Brain microvascular endothelial cell (primary cell): Measurements from ENCODE around the gene ADCY4.

ENCODE experiments used
- DNase-seq: peaks from one replicate; pipeline ENCODE4 v3.0.0-alpha.2; 2020
- H3K27ac ChIP-seq: fragments of 250-450 bp; sonication (Bioruptor Pico); 2 replicates; pipeline ENCODE4 v1.5.1; 2020; ENCODE audit warnings: mild to moderate bottlenecking, moderate library complexity
- H3K27me3 ChIP-seq: fragments of 250-450 bp; sonication (Bioruptor Pico); replicated peaks from 2 replicates; pipeline ENCODE4 v1.5.1; 2020; ENCODE audit warnings: mild to moderate bottlenecking
- H3K36me3 ChIP-seq: fragments of 250-450 bp; sonication (Bioruptor Pico); replicated peaks from 2 replicates; pipeline ENCODE4 v1.5.1; 2020; ENCODE audit warnings: mild to moderate bottlenecking
- H3K4me3 ChIP-seq: 2 replicates; pipeline ENCODE4 v1.5.1; 2011; ENCODE audit warnings: low read depth, mild to moderate bottlenecking, control low read depth, low read length, moderate library complexity
- in situ Hi-C: cut with HindIII; loops from 2 replicates; pipeline ENCODE4 v1.10.0; 2017; ENCODE audit warnings: low sequenced_read_pairs, low pct_ligation_motif_present
- TF ChIP-seq, protein P1 (sequence below): IDR thresholded peaks from 2 replicates; pipeline ENCODE4 v1.5.1; 2011; ENCODE audit warnings: low read depth, mild to moderate bottlenecking, moderate library complexity, low read length, control low read depth, inconsistent platforms; ENCODE audit errors: missing control alignments

Gene ADCY4

DNA sequence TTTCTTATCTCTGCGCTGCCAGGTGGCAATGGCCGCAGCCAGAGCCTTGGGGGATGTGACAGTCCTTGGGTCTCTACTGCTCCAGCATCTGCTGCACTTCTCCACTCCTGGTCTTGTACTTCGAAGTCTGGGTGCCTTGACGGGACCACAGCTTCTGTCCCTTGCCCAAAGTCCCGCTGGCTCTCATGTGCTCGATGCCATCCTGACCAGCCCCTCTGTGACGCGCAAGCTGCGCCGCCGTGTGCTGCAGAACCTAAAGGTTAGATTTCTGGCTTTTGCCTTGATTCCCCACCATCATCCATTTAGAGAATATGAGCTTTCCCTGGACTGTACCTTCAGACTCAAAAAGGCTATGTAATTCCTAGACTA lies 30.9 kb downstream of the ADCY4 start:
- TF ChIP-seq, protein P1, sequence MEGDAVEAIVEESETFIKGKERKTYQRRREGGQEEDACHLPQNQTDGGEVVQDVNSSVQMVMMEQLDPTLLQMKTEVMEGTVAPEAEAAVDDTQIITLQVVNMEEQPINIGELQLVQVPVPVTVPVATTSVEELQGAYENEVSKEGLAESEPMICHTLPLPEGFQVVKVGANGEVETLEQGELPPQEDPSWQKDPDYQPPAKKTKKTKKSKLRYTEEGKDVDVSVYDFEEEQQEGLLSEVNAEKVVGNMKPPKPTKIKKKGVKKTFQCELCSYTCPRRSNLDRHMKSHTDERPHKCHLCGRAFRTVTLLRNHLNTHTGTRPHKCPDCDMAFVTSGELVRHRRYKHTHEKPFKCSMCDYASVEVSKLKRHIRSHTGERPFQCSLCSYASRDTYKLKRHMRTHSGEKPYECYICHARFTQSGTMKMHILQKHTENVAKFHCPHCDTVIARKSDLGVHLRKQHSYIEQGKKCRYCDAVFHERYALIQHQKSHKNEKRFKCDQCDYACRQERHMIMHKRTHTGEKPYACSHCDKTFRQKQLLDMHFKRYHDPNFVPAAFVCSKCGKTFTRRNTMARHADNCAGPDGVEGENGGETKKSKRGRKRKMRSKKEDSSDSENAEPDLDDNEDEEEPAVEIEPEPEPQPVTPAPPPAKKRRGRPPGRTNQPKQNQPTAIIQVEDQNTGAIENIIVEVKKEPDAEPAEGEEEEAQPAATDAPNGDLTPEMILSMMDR = no peak
- H3K36me3 ChIP-seq = peaks cover 50% of the 10 kb centered on the region
- H3K27me3 ChIP-seq = no peaks in the 10 kb centered on the region
- in situ Hi-C loops = no loop called here
- no peak for DNase-seq
- no peak overlapping the region for H3K27ac ChIP-seq
- H3K4me3 ChIP-seq = no peak overlapping the region

DNA sequence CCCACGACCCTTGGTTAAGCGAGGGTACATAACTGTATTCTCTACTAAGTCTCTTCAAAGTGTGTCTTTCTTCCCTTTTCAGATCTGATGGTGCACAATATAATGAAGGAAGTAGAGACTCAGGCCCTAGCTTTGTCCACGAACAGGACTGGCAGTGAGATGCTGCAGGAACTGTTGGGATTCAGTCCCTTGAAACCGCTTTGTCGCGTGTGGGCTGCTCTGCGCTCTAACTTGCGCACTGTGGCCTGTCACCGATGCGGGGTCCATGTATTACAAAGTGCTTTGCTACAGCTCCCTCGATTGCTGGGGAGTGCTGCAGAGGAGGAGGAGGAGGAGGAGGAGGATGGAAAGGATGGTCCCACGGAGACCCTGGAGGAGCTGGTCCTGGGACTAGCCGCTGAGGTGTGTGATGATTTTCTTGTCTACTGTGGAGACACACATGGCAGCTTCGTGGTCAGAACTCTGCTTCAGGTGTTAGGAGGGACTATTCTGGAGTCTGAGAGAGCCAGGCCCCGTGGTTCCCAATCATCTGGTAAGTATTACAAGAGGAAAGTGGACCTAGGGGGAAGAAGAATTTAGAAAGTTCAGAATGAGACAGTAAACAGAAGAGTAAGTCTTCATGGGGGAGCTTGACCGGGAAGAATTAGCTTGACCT lies 34.4 kb downstream of the ADCY4 start:
- Histone ChIP-seq H3K4me3 (peak overlapping the region; percentile 98), H3K27ac (no peak overlapping the region), H3K27me3 (no peaks in the 10 kb centered on the region), H3K36me3 (peaks cover 45% of the 10 kb centered on the region)
- TF ChIP-seq, protein P1 = no peak
- DNase-seq = no peak
- in situ Hi-C loops = no loop called here

DNA sequence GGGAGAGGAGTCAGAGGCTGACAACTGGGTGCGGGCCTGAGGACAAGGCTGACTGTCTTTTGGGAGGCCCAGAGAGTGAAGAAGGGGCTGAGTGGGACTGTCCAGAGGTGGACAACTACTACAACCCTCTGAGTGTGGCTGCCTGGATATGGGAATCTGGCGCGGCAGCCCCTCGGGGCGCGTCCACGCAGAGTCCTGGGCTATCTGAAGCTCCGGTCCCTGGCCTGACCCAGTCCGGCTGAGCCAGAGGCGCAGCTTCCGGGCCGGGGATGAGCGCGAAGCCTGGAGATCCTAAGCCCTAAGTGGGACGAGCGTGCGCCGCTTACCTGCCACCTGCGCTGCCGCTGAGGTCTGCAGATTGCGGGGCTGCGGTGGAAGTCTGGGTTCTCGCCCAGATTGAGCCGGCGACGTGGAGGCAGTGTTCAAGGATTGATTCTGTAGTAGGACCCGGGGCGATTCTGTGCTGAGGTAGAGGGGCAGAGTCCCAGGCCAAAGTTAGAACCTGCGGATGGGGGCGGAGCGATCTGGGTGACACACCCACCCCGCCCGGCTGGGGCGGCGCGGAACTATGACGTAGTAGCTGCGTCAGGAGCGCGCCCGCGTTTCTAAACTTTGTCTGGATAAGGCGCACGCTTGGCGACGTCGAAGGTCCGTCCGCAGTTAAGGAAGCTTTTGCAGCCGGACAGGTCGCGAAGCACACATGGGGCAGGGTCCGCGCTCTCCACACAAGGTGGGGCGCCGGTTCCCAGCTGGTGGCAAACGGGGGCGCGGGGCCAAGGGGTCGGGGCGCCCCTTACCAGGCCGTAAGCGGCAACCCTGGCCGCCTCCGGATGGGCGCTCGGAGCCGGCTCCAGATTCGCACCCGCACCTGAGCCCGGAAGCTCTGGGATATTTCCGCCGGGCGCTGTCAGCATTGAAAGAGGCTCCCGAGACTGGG lies 35.3 kb downstream of the ADCY4 start, which contains the start of the genes DHRS1 and NOP9:
Gene DHRS1 (minus strand): TSS at position 526 of the 937 bp plus-strand sequence. CDS start 674 bp downstream, outside the sequence.
Gene NOP9 (plus strand): TSS at position 596 of the 937 bp plus-strand sequence. CDS start 105 bp downstream, at position 701.
- TF ChIP-seq, protein P1 = no peak
- Histone ChIP-seq H3K4me3 (peak within 1 kb of the TSS; percentile 98), H3K36me3 (peaks cover 37% of the 10 kb centered on the region), H3K27me3 (no peaks in the 10 kb centered on the region), H3K27ac (peak within 1 kb of the TSS; percentile 60)
- in situ Hi-C loops = loop anchor here (10.0 kb wide), 1 partner anchor 55 kb away; the partner anchor contains the start of gene TINF2
- peak; percentile 83 for DNase-seq

DNA sequence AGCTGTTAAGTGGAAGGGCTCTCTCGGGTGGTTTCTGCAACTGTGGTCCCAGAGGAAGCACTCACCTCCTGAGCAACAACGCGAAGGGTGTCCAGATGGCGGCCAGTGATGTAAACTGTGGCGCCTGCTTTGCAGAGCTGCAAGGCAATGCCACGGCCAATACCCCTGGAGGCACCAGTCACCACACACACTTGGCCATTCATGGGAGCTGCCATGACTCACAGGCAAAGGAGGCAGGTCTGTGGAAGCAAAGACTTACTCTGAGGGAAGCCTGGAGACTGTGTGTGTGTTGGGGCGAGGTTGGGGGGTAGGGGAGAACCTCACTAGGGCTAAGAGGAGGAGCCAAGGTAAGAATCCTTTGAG lies 36.0 kb downstream of the ADCY4 start:
- DNase-seq = peak; percentile 52
- Histone ChIP-seq H3K27me3 (no peaks in the 10 kb centered on the region), H3K27ac (peak overlapping the region; percentile 60), H3K4me3 (peak overlapping the region; percentile 98), H3K36me3 (peaks cover 30% of the 10 kb centered on the region)
- TF ChIP-seq, protein P1 = no peak
- in situ Hi-C loops = loop anchor here (10.0 kb wide), 1 partner anchor 54 kb away; the partner anchor contains the start of gene TINF2

DNA sequence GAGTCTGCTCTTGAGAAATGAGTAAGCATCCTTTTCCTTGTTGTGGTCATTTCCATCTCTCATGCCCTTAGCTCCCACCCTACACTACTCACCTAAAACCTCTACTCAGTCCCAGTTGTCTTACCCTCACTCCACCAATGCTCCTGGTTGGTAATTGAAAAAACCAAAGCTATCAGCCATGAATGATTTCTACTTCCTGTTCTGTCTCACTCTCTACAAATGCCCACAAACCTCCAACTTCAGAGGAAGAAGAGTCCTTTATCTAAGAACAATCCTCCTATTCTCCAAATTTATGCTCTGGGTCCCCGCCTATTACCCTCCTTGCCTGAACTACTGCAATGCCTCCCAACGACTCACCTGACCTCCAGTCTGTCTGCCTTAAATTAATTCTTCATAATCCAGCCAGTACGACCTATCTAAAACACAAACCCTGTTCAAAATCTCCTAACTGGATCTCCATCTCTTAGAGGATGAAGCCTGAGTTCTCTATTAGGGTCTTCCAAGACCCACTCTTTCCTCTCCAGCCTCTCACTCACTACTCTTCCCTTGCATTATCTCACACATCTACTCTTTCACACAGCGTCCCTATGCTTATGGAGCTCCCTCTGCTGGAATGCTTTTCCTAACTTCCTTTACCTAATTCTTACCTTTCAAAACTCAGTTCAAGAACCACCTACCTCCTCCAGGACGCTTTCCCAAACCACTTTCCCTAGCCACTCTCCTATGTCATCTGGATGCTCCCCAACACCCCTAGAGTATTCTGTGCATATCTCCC lies 37.5 kb downstream of the ADCY4 start:
- H3K4me3 ChIP-seq = no peak overlapping the region
- TF ChIP-seq, protein P1 = peak; percentile 71
- peak; percentile 18 for DNase-seq
- in situ Hi-C loops = loop anchor here (10.0 kb wide), 1 partner anchor 53 kb away; the partner anchor contains the start of gene TINF2
- no peak overlapping the region for H3K27ac ChIP-seq
- no peaks in the 10 kb centered on the region for H3K27me3 ChIP-seq
- H3K36me3 ChIP-seq = peaks cover 17% of the 10 kb centered on the region
